ENCODE measurements around the gene SRGAP3.

DNA sequence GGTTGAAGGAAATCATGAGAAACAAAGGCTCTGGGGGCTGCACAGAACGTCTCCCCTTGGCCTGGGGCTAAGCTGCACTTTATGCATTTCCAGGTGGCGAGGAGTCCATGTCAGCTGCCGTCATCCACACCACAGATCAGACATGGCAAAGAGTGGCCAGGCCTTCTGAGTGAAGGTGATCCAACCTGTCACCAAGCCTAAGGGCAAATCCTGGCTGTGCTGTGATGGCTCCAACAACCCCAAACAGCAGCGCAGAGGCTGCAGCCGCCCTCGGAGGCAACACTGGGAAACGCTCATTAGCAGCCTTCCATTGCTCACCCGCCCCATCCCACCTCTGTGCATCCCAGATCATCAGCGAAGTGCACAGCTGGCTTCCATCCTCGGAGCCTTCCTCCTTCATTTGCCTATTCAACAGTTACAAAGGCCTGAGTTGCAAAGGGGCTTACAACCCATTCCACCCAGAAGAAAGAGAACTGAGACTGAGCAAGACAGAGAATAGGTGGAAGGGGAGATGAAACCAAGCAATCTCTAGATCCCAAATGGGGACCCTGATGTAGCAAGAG, 55.7 kb downstream of the SRGAP3 start:
- TF ChIP-seq RARB (CRISPR knock-in tag; IDR thresholded peaks at IDR 0.05) (no peak), GLIS3 (CRISPR knock-in tag; IDR thresholded peaks at IDR 0.05) (no peak), ZFP30 (CRISPR knock-in tag; IDR thresholded peaks at IDR 0.05) (no peak), TOX (CRISPR knock-in tag; IDR thresholded peaks at IDR 0.05; ENCODE audit: borderline replicate concordance) (no peak), ARNTL (CRISPR knock-in tag; IDR thresholded peaks at IDR 0.05; ENCODE audit: borderline replicate concordance, low read depth) (no peak), SNAI2 (CRISPR knock-in tag; IDR thresholded peaks at IDR 0.05) (no peak), ISL1 (CRISPR knock-in tag; IDR thresholded peaks at IDR 0.05) (no peak), ZNF70 (CRISPR knock-in tag; IDR thresholded peaks at IDR 0.05) (no peak), ZC3H10 (CRISPR knock-in tag; IDR thresholded peaks at IDR 0.05) (no peak)
- TF ChIP-seq, protein P1, sequence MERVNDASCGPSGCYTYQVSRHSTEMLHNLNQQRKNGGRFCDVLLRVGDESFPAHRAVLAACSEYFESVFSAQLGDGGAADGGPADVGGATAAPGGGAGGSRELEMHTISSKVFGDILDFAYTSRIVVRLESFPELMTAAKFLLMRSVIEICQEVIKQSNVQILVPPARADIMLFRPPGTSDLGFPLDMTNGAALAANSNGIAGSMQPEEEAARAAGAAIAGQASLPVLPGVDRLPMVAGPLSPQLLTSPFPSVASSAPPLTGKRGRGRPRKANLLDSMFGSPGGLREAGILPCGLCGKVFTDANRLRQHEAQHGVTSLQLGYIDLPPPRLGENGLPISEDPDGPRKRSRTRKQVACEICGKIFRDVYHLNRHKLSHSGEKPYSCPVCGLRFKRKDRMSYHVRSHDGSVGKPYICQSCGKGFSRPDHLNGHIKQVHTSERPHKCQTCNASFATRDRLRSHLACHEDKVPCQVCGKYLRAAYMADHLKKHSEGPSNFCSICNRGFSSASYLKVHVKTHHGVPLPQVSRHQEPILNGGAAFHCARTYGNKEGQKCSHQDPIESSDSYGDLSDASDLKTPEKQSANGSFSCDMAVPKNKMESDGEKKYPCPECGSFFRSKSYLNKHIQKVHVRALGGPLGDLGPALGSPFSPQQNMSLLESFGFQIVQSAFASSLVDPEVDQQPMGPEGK (CRISPR knock-in tag; IDR thresholded peaks at IDR 0.05; ENCODE audit: borderline replicate concordance): no peak
- TF ChIP-seq, protein P2, sequence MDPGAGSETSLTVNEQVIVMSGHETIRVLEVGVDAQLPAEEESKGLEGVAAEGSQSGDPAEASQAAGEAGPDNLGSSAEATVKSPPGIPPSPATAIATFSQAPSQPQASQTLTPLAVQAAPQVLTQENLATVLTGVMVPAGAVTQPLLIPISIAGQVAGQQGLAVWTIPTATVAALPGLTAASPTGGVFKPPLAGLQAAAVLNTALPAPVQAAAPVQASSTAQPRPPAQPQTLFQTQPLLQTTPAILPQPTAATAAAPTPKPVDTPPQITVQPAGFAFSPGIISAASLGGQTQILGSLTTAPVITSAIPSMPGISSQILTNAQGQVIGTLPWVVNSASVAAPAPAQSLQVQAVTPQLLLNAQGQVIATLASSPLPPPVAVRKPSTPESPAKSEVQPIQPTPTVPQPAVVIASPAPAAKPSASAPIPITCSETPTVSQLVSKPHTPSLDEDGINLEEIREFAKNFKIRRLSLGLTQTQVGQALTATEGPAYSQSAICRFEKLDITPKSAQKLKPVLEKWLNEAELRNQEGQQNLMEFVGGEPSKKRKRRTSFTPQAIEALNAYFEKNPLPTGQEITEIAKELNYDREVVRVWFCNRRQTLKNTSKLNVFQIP (CRISPR knock-in tag; IDR thresholded peaks at IDR 0.05; ENCODE audit: borderline replicate concordance, low read depth): no peak
- TF ChIP-seq, protein P3, sequence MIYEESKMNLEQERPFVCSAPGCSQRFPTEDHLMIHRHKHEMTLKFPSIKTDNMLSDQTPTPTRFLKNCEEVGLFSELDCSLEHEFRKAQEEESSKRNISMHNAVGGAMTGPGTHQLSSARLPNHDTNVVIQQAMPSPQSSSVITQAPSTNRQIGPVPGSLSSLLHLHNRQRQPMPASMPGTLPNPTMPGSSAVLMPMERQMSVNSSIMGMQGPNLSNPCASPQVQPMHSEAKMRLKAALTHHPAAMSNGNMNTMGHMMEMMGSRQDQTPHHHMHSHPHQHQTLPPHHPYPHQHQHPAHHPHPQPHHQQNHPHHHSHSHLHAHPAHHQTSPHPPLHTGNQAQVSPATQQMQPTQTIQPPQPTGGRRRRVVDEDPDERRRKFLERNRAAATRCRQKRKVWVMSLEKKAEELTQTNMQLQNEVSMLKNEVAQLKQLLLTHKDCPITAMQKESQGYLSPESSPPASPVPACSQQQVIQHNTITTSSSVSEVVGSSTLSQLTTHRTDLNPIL (CRISPR knock-in tag; IDR thresholded peaks at IDR 0.05; ENCODE audit: low read depth): no peak
- TF ChIP-seq, protein P4, sequence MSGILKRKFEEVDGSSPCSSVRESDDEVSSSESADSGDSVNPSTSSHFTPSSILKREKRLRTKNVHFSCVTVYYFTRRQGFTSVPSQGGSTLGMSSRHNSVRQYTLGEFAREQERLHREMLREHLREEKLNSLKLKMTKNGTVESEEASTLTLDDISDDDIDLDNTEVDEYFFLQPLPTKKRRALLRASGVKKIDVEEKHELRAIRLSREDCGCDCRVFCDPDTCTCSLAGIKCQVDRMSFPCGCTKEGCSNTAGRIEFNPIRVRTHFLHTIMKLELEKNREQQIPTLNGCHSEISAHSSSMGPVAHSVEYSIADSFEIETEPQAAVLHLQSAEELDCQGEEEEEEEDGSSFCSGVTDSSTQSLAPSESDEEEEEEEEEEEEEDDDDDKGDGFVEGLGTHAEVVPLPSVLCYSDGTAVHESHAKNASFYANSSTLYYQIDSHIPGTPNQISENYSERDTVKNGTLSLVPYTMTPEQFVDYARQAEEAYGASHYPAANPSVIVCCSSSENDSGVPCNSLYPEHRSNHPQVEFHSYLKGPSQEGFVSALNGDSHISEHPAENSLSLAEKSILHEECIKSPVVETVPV (CRISPR knock-in tag; IDR thresholded peaks at IDR 0.05): no peak
- TF ChIP-seq, protein P5, sequence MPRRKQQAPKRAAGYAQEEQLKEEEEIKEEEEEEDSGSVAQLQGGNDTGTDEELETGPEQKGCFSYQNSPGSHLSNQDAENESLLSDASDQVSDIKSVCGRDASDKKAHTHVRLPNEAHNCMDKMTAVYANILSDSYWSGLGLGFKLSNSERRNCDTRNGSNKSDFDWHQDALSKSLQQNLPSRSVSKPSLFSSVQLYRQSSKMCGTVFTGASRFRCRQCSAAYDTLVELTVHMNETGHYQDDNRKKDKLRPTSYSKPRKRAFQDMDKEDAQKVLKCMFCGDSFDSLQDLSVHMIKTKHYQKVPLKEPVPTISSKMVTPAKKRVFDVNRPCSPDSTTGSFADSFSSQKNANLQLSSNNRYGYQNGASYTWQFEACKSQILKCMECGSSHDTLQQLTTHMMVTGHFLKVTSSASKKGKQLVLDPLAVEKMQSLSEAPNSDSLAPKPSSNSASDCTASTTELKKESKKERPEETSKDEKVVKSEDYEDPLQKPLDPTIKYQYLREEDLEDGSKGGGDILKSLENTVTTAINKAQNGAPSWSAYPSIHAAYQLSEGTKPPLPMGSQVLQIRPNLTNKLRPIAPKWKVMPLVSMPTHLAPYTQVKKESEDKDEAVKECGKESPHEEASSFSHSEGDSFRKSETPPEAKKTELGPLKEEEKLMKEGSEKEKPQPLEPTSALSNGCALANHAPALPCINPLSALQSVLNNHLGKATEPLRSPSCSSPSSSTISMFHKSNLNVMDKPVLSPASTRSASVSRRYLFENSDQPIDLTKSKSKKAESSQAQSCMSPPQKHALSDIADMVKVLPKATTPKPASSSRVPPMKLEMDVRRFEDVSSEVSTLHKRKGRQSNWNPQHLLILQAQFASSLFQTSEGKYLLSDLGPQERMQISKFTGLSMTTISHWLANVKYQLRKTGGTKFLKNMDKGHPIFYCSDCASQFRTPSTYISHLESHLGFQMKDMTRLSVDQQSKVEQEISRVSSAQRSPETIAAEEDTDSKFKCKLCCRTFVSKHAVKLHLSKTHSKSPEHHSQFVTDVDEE (CRISPR knock-in tag; IDR thresholded peaks at IDR 0.05): no peak
